HCEC 1CT (cell line): Measurements from ENCODE around the gene HECTD4.
"Not testable (repeated sequence)": the region's sequence is repeated elsewhere in the genome, so short reads cannot be mapped to it uniquely, and the experiment has no call there.

Experiments
- DNase-seq: peaks from one replicate; pipeline ENCODE4 v3.0.0-alpha.2; 2017

HECTD4 gene

GRCh38 chr12:112401903-112402498, 19.8 kb upstream of the HECTD4 start:
- no peak for DNase-seq

- no peak for DNase-seq
Measured at GRCh38 chr12:112401054-112401453, 18.8 kb upstream of the HECTD4 start.

- DNase-seq, result no peak
Measured at GRCh38 chr12:112393328-112393727, 11.1 kb upstream of the HECTD4 start.

- DNase-seq, result not testable (repeated sequence)
Measured at GRCh38 chr12:112389922-112390654, 7.9 kb upstream of the HECTD4 start.

GRCh38 chr12:112389228-112389627, 7.0 kb upstream of the HECTD4 start:
- DNase-seq, result no peak

- peak; percentile 62 for DNase-seq
Measured at GRCh38 chr12:112386726-112387125, 4.5 kb upstream of the HECTD4 start.

- DNase-seq, result no peak
Measured at GRCh38 chr12:112382866-112383265, 635 bp upstream of the HECTD4 start.

GRCh38 chr12:112381406-112381882, 787 bp downstream of the HECTD4 start:
- DNase-seq, result no peak

GRCh38 chr12:112380663-112381405, 1.4 kb downstream of the HECTD4 start:
- no peak for DNase-seq

GRCh38 chr12:112375105-112375504, 7.1 kb downstream of the HECTD4 start:
- no peak for DNase-seq

GRCh38 chr12:112374166-112374740, 8.0 kb downstream of the HECTD4 start:
- DNase-seq, result no peak

GRCh38 chr12:112370868-112371510, 11.2 kb downstream of the HECTD4 start:
- DNase-seq, result no peak

GRCh38 chr12:112370199-112370598, 12.0 kb downstream of the HECTD4 start:
- peak; percentile 5 for DNase-seq

- DNase-seq, result no peak
Measured at GRCh38 chr12:112368856-112369255, 13.4 kb downstream of the HECTD4 start.

GRCh38 chr12:112367965-112368364, 14.3 kb downstream of the HECTD4 start:
- DNase-seq, result no peak

- DNase-seq, result no peak
Measured at GRCh38 chr12:112362310-112362709, 19.9 kb downstream of the HECTD4 start.

- DNase-seq, result no peak
Measured at GRCh38 chr12:112361271-112361670, 21.0 kb downstream of the HECTD4 start.

GRCh38 chr12:112359290-112359689, 22.9 kb downstream of the HECTD4 start:
- DNase-seq, result no peak

- no peak for DNase-seq
Measured at GRCh38 chr12:112357214-112357613, 25.0 kb downstream of the HECTD4 start.

- DNase-seq, result no peak
Measured at GRCh38 chr12:112354399-112354798, 27.8 kb downstream of the HECTD4 start.

GRCh38 chr12:112353393-112353792, 28.8 kb downstream of the HECTD4 start:
- DNase-seq, result peak; percentile 46

GRCh38 chr12:112352921-112353320, 29.3 kb downstream of the HECTD4 start:
- DNase-seq, result no peak
